KG1 (cell line): Measurements from ENCODE around the gene PTGES3.
"Not testable (repeated sequence)": the region's sequence is repeated elsewhere in the genome, so short reads cannot be mapped to it uniquely, and the experiment has no call there.

Experiments
- DNase-seq: peaks from one replicate; lab custom pipeline; 2025; lab: John Stamatoyannopoulos, UW

Gene PTGES3

GRCh38 chr12:56688129-56688845 lies at the start of gene PTGES3:
Gene PTGES3 (minus strand): TSS chr12:56688284. CDS start chr12:56687999, 285 bp downstream.
- DNase-seq, result peak; percentile 70

GRCh38 chr12:56728139-56728861 lies 40.2 kb upstream of the PTGES3 start:
- DNase-seq, result no peak

GRCh38 chr12:56726196-56726675 lies 38.2 kb upstream of the PTGES3 start:
- not testable (repeated sequence) for DNase-seq

- DNase-seq, result no peak
These were observed 37.6 kb upstream of the PTGES3 start for GRCh38 chr12:56725723-56726102.

- DNase-seq, result peak; percentile 66
These were observed 37.1 kb upstream of the PTGES3 start, which contains the start of gene NACA for GRCh38 chr12:56724972-56725722. Gene NACA (minus strand): TSS chr12:56725299. CDS start chr12:56724521, 778 bp downstream.

GRCh38 chr12:56724701-56724971 lies 36.6 kb upstream of the PTGES3 start:
- no peak for DNase-seq

GRCh38 chr12:56723889-56724700 lies 36.0 kb upstream of the PTGES3 start:
- no peak for DNase-seq

- DNase-seq, result no peak
These were observed 35.3 kb upstream of the PTGES3 start for GRCh38 chr12:56723352-56723751.

GRCh38 chr12:56722832-56723231 lies 34.7 kb upstream of the PTGES3 start:
- DNase-seq, result no peak

GRCh38 chr12:56721721-56722120 lies 33.6 kb upstream of the PTGES3 start:
- DNase-seq, result no peak

- DNase-seq, result no peak
These were observed 33.1 kb upstream of the PTGES3 start for GRCh38 chr12:56721216-56721615.

GRCh38 chr12:56720731-56721151 lies 32.7 kb upstream of the PTGES3 start:
- no peak for DNase-seq

- DNase-seq, result no peak
These were observed 31.0 kb upstream of the PTGES3 start for GRCh38 chr12:56719056-56719455.

- DNase-seq, result no peak
These were observed 30.6 kb upstream of the PTGES3 start for GRCh38 chr12:56718636-56719035.

GRCh38 chr12:56718149-56718548 lies 30.1 kb upstream of the PTGES3 start:
- no peak for DNase-seq

GRCh38 chr12:56716933-56717880 lies 29.1 kb upstream of the PTGES3 start:
- no peak for DNase-seq

- no peak for DNase-seq
These were observed 28.4 kb upstream of the PTGES3 start for GRCh38 chr12:56716458-56716857.

- DNase-seq, result no peak
These were observed 27.7 kb upstream of the PTGES3 start for GRCh38 chr12:56715798-56716197.

GRCh38 chr12:56714431-56714929 lies 26.4 kb upstream of the PTGES3 start:
- no peak for DNase-seq

GRCh38 chr12:56713345-56713744 lies 25.3 kb upstream of the PTGES3 start:
- DNase-seq, result no peak
